SK-N-SH (cell line): Measurements from ENCODE around the gene ZBTB16. TPM values are rescaled to one million over a fixed set of nuclear protein-coding genes. Genes with fewer than 3 reads are reported as not detected.

Experiments
- CTCF ChIA-PET: fragments of 300-600, 350-600 bp; formaldehyde crosslinking; extraction: SDS; loops from one replicate; lab custom pipeline; 2021; lab: Yijun Ruan, JAX
- POLR2A ChIA-PET: fragments of 350-600 bp; sonication (Branson Sonifier 250); formaldehyde crosslinking; extraction: SDS; loops from one replicate; lab custom pipeline; 2020; ENCODE audit warnings: antibody characterized with exemption, inconsistent platforms; lab: Yijun Ruan, JAX
- DNase-seq: peaks from one replicate; pipeline ENCODE4 v3.0.0; 2012
- H2AFZ ChIP-seq: fragments of 200-600 bp; sonication (generic); 2 replicates; pipeline ENCODE4 v1.8.1; 2016; ENCODE audit warnings: antibody characterized with exemption, mild to moderate bottlenecking, low read depth
- H3F3A ChIP-seq: fragments of 200-600 bp; sonication (generic); replicated peaks from 2 replicates; pipeline ENCODE3; 2016; ENCODE audit warnings: antibody characterized with exemption, mild to moderate bottlenecking; ENCODE audit not compliant: insufficient read depth
- H3K27ac ChIP-seq, 2 experiments: fragments of 200-500 bp in 1 of 2; fragments of 200-600 bp in 1 of 2; sonication (Bioruptor generic) in 1 of 2; sonication (generic), shearing (Covaris generic) in 1 of 2; 2 replicates each; pipeline versions ENCODE4 v1.5.1 to v1.6.1; 2014 to 2016; ENCODE audit warnings: low read depth in 2 of 2, inconsistent platforms in 1 of 2, low read length in 1 of 2, mild to moderate bottlenecking in 1 of 2, mixed read lengths in 1 of 2
- H3K27me3 ChIP-seq: fragments of 200-600 bp; sonication (generic), shearing (Covaris generic); 2 replicates; pipeline ENCODE4 v1.6.1; 2016; ENCODE audit warnings: mixed run types; ENCODE audit not compliant: insufficient read depth
- H3K36me3 ChIP-seq, 2 experiments: fragments of 200-500 bp in 1 of 2; fragments of 200-600 bp in 1 of 2; sonication (Bioruptor generic) in 1 of 2; sonication (generic) in 1 of 2; replicated peaks in 1 of 2; 2 replicates each; pipeline versions ENCODE3 to v1.5.1; 2014 to 2016; ENCODE audit warnings: low read length in 1 of 2, mild to moderate bottlenecking in 1 of 2; ENCODE audit not compliant: insufficient read depth in 2 of 2, control insufficient read depth in 1 of 2
- H3K4me1 ChIP-seq, 2 experiments: fragments of 200-500 bp in 1 of 2; fragments of 200-600 bp in 1 of 2; sonication (Bioruptor generic) in 1 of 2; sonication (generic), shearing (Covaris generic) in 1 of 2; 2 replicates each; pipeline versions ENCODE4 v1.5.1 to v1.6.1; 2014 to 2016; ENCODE audit warnings: low read depth in 1 of 2, low read length in 1 of 2, mixed run types in 1 of 2; ENCODE audit not compliant: insufficient read depth in 2 of 2, control insufficient read depth in 1 of 2
- H3K4me2 ChIP-seq: fragments of 200-600 bp; sonication (generic), shearing (Covaris generic); 2 replicates; pipeline ENCODE4 v1.6.1; 2017; ENCODE audit warnings: mixed run types
- H3K4me3 ChIP-seq, 2 experiments: fragments of 200-500 bp in 1 of 2; fragments of 200-600 bp in 1 of 2; sonication (Bioruptor generic) in 1 of 2; sonication (generic), shearing (Covaris generic) in 1 of 2; 2 replicates each; pipeline versions ENCODE4 v1.5.1 to v1.8.1; 2014 to 2016; ENCODE audit warnings: low read depth in 2 of 2, inconsistent platforms in 1 of 2, low read length in 1 of 2, mild to moderate bottlenecking in 1 of 2, mixed read lengths in 1 of 2, moderate library complexity in 1 of 2
- H3K79me2 ChIP-seq: fragments of 200-600 bp; sonication (generic); 2 replicates; pipeline ENCODE4 v1.8.1; 2017; ENCODE audit warnings: mild to moderate bottlenecking; ENCODE audit not compliant: insufficient read depth
- H3K9ac ChIP-seq: fragments of 200-600 bp; sonication (generic); 2 replicates; pipeline ENCODE4 v1.6.1; 2017; ENCODE audit warnings: mixed run types
- H3K9me2 ChIP-seq: fragments of 200-600 bp; sonication (generic); 2 replicates; pipeline ENCODE4 v1.6.1; 2017; ENCODE audit warnings: mixed run types
- H3K9me3 ChIP-seq: fragments of 200-600 bp; sonication (generic); 2 replicates; pipeline ENCODE4 v1.6.1; 2017; ENCODE audit warnings: mixed run types, mild to moderate bottlenecking, moderate library complexity
- H4K20me1 ChIP-seq: fragments of 200-600 bp; sonication (generic); 2 replicates; pipeline ENCODE4 v1.6.1; 2017; ENCODE audit warnings: mild to moderate bottlenecking, mixed run types; ENCODE audit not compliant: insufficient read depth
- EP300 ChIP-seq, 2 experiments: IDR thresholded peaks; 2 replicates each; pipeline versions ENCODE4 v1.4.0 to v1.6.1; 2012; ENCODE audit warnings: borderline replicate concordance in 1 of 2, low read depth in 1 of 2, low read length in 1 of 2
- FOSL2 ChIP-seq: IDR thresholded peaks from 2 replicates; pipeline ENCODE4 v1.4.0; 2012; ENCODE audit warnings: low read depth, mild to moderate bottlenecking, moderate library complexity, borderline replicate concordance
- JUND ChIP-seq: IDR thresholded peaks from 2 replicates; pipeline ENCODE4 v1.4.0; 2012
- MXI1 ChIP-seq: IDR thresholded peaks from 2 replicates; pipeline ENCODE4 v1.6.1; 2012; ENCODE audit warnings: mild to moderate bottlenecking, low read depth, low read length, improper control_type of control experiment
- RCOR1 ChIP-seq: fragments of 150-350 bp; IDR thresholded peaks from 2 replicates; pipeline ENCODE4 v1.6.1; 2017; ENCODE audit warnings: antibody characterized with exemption, low read length
- REST ChIP-seq: IDR thresholded peaks from 2 replicates; pipeline ENCODE4 v1.6.1; 2012; ENCODE audit warnings: mild to moderate bottlenecking, low read depth, low read length, moderate library complexity
- ZBTB33 ChIP-seq: IDR thresholded peaks from 2 replicates; pipeline ENCODE4 v1.4.0; 2012; ENCODE audit warnings: low read depth, borderline replicate concordance
- WGBS: methylation state at CpG from one replicate; pipeline ENCODE4 v1.1.6; 2017; ENCODE audit warnings: low lambda C conversion rate; 5-methylcytosine and 5-hydroxymethylcytosine counted together
- polyA plus RNA-seq, 3 experiments: library from polyadenylated mRNA; depleted of rRNA; stranded (reverse); fragments of >200 nt; gene quantifications; 2 replicates each; pipeline ENCODE4 v1.2.3, GENCODE V29; 2012

The ZBTB16 gene
- polyA plus RNA-seq, 1 of the 3 experiments (the other 2 are of a cell fraction): not detected

GRCh38 chr11:114250180-114250579 is 190.7 kb downstream of the ZBTB16 start:
- Histone ChIP-seq H3K9me3 (no peaks in the 10 kb centered on the region), H3K79me2 (no peaks in the 10 kb centered on the region), H3K9me2 (no peaks in the 10 kb centered on the region), H3K4me1 (no peaks in the 10 kb centered on the region), H2AFZ (no peak overlapping the region), H3K27me3 (peaks cover 21% of the 10 kb centered on the region; the same call in 1 of the 2 replicates), H3F3A (no peaks in the 10 kb centered on the region), H3K36me3 (no peaks in the 10 kb centered on the region), H3K4me2 (no peak overlapping the region), H3K27ac (no peak overlapping the region), H3K9ac (no peak overlapping the region), H3K4me3 (no peak overlapping the region), H4K20me1 (no peaks in the 10 kb centered on the region)
- peak; percentile 7 for DNase-seq
- CTCF ChIA-PET: interaction anchor here (1.0 to 7.6 kb wide), 3 partner anchors 11 to 354 kb away, joined by 3 to 100 read pairs (median 4); no protein-coding TSS in a partner anchor
- TF ChIP-seq EP300 (IDR thresholded peaks at IDR 0.05; ENCODE audit: borderline replicate concordance in 1 of 2, low read depth in 1 of 2, low read length in 1 of 2) (no peak), REST (no peak), ZBTB33 (no peak)
- 57% methylated on average over 10 of the region's 17 CpGs for WGBS
- POLR2A ChIA-PET: no interaction called here

GRCh38 chr11:114250993-114251814 is 191.7 kb downstream of the ZBTB16 start:
- Histone ChIP-seq H3K27ac (no peak overlapping the region), H3K9me2 (no peaks in the 10 kb centered on the region), H3K27me3 (peaks cover 11% of the 10 kb centered on the region; the same call in 1 of the 2 replicates), H3K4me2 (no peak overlapping the region), H3K4me3 (no peak overlapping the region), H3K4me1 (no peaks in the 10 kb centered on the region), H3K9me3 (no peaks in the 10 kb centered on the region), H2AFZ (no peak overlapping the region), H3K79me2 (no peaks in the 10 kb centered on the region), H3K9ac (no peak overlapping the region), H3F3A (no peaks in the 10 kb centered on the region), H3K36me3 (no peaks in the 10 kb centered on the region), H4K20me1 (no peaks in the 10 kb centered on the region)
- peak; percentile 21 for DNase-seq
- ChIA-PET CTCF (interaction anchor here (0.6 to 7.6 kb wide), 8 partner anchors 10 to 355 kb away, joined by 3 to 100 read pairs (median 3); no protein-coding TSS in a partner anchor), POLR2A (no interaction called here)
- TF ChIP-seq JUND (no peak), MXI1 (no peak), FOSL2 (no peak), RCOR1 (no peak)
- WGBS: 62% methylated on average over 12 of the region's 14 CpGs
